ENCODE measurements around the gene NFATC2.

Gene NFATC2

DNA sequence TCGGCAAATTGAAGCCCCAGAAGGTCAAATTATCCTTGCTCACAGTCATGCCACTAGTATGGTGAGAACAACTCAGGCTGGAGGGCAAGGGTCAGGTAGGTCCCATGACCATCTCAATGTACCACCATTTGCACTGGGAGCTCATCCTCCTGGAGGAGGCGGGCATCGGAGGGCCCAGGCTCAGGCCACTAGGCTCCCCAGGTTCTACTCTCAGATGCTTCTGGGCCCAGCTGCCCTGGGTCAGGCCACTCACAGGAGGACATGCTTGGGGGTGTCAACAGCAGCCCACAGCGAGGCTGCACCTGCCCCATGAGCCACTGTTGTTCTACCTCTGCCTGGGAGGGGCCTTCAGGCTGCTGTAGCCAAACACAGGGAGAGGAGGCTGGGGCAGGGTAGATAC is 39.1 kb downstream of the NFATC2 start:
- TF ChIP-seq TOX (CRISPR knock-in tag; IDR thresholded peaks at IDR 0.05; ENCODE audit: borderline replicate concordance) (no peak), CSRNP3 (CRISPR knock-in tag; IDR thresholded peaks at IDR 0.05) (no peak), OSR1 (CRISPR knock-in tag; IDR thresholded peaks at IDR 0.05) (no peak), ZNF70 (CRISPR knock-in tag; IDR thresholded peaks at IDR 0.05) (no peak), SNAI2 (CRISPR knock-in tag; IDR thresholded peaks at IDR 0.05) (no peak), CREB5 (CRISPR knock-in tag; IDR thresholded peaks at IDR 0.05; ENCODE audit: low read depth) (no peak), ISL1 (CRISPR knock-in tag; IDR thresholded peaks at IDR 0.05) (no peak), ARNTL (CRISPR knock-in tag; IDR thresholded peaks at IDR 0.05; ENCODE audit: borderline replicate concordance, low read depth) (no peak)
- ATAC-seq, result no peak

- TF ChIP-seq ARNTL (CRISPR knock-in tag; IDR thresholded peaks at IDR 0.05; ENCODE audit: borderline replicate concordance, low read depth) (no peak), TSHZ2 (CRISPR knock-in tag; IDR thresholded peaks at IDR 0.05) (no peak), TOX (CRISPR knock-in tag; IDR thresholded peaks at IDR 0.05; ENCODE audit: borderline replicate concordance) (no peak), GLIS3 (CRISPR knock-in tag; IDR thresholded peaks at IDR 0.05) (no peak), ZFP3 (CRISPR knock-in tag; IDR thresholded peaks at IDR 0.05) (no peak), PATZ1 (CRISPR knock-in tag; IDR thresholded peaks at IDR 0.05; ENCODE audit: borderline replicate concordance) (no peak), OSR1 (CRISPR knock-in tag; IDR thresholded peaks at IDR 0.05) (no peak), BACH2 (CRISPR knock-in tag; IDR thresholded peaks at IDR 0.05; ENCODE audit: borderline replicate concordance) (no peak), ZFP30 (CRISPR knock-in tag; IDR thresholded peaks at IDR 0.05) (no peak), ZNF8 (CRISPR knock-in tag; IDR thresholded peaks at IDR 0.05) (no peak), ZNF70 (CRISPR knock-in tag; IDR thresholded peaks at IDR 0.05) (no peak), ISL1 (CRISPR knock-in tag; IDR thresholded peaks at IDR 0.05) (no peak), ESRRG (CRISPR knock-in tag; IDR thresholded peaks at IDR 0.05) (no peak), TCF4 (CRISPR knock-in tag; IDR thresholded peaks at IDR 0.05; ENCODE audit: borderline replicate concordance) (no peak), POU6F1 (CRISPR knock-in tag; IDR thresholded peaks at IDR 0.05; ENCODE audit: borderline replicate concordance, low read depth) (no peak)
- no peak for ATAC-seq
Observed at GRCh38 chr20:51500936-51501335, 41.6 kb downstream of the NFATC2 start.

GRCh38 chr20:51500311-51500710 is 42.2 kb downstream of the NFATC2 start:
- TF ChIP-seq ZC3H10 (CRISPR knock-in tag; IDR thresholded peaks at IDR 0.05), result no peak
- no peak for TF ChIP-seq BACH2 (CRISPR knock-in tag; IDR thresholded peaks at IDR 0.05; ENCODE audit: borderline replicate concordance)
- TF ChIP-seq GLIS3 (CRISPR knock-in tag; IDR thresholded peaks at IDR 0.05), result no peak
- TF ChIP-seq ESRRG (CRISPR knock-in tag; IDR thresholded peaks at IDR 0.05), result no peak
- TF ChIP-seq CREB5 (CRISPR knock-in tag; IDR thresholded peaks at IDR 0.05; ENCODE audit: low read depth), result no peak
- no peak for TF ChIP-seq ZNF565 (CRISPR knock-in tag; conservative IDR thresholded peaks at IDR 0.05; ENCODE audit: low read depth)
- TF ChIP-seq PPARA (CRISPR knock-in tag; IDR thresholded peaks at IDR 0.05; ENCODE audit: borderline replicate concordance), result no peak
- no peak for TF ChIP-seq PATZ1 (CRISPR knock-in tag; IDR thresholded peaks at IDR 0.05; ENCODE audit: borderline replicate concordance)
- no peak for ATAC-seq
